HG03108 (cell line): ENCODE measurements around the gene EBNA1BP2.
"Not testable (repeated sequence)": the region's sequence is repeated elsewhere in the genome, so short reads cannot be mapped to it uniquely, and the experiment has no call there.

Experiments
- ATAC-seq: cut with Tn5 transposase; IDR thresholded peaks from one replicate; pipeline ENCODE4 v1.9.1; 2021; ENCODE audit warnings: moderate library complexity; ENCODE audit not compliant: unreplicated experiment

EBNA1BP2 gene

DNA sequence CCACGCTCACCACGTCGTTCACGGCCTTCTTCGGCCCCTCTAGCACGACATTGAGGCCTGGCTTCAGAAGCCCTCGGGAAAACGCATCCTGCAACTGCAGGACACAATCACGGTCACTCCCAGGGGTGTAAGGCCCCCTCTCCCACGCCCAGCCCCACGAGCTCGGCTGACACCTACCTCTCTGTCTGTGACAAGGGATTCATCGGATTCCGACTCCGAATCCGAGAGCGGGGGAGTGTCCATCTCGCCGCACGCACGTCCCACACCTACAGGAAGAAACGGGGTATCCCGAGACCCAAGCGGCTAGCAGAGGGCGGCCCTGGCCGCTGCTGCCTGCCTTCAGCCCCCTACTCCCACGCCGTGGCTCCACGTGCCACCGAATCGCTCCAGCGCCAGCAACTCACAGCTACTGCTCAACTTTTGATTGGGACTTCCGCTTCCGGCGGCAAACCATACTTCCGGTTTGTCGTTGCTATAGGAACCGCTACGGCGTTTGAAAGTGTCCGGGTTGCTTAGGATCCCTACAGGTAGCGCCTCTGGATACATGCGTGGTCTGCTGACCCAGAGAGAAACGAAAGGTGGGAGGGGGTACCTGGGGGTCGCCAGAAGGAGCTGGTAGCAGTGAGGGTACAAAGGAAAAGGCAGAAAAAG, at the start of gene EBNA1BP2, which contains the start of gene CFAP57:
TSS of gene EBNA1BP2 (minus strand) at position 415 of the 651 bp plus-strand sequence. CDS start at position 243, 172 bp downstream.
TSS of gene CFAP57 (plus strand) at position 455 of the 651 bp plus-strand sequence. CDS start 424 bp downstream, outside the sequence.
- ATAC-seq = peak; percentile 90

DNA sequence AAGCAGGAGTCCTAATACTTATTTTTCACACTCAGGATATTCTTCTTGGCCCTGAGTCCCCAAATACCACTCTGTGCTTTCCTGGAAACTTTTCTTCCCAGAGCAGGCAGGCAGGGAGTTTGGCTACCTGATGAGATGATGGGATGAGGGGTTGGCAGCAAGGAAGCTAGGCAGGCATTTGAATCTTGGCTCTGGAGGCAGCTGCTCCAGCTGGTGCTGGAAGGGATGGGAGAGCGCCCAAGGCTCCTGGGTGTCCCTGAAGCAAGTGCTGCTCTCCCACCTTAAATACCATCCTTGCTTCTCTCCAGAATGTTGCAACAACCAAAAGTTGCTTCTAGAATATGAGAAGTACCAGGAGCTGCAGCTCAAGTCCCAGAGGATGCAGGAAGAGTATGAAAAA, 49.7 kb upstream of the EBNA1BP2 start:
- ATAC-seq = no peak

- peak; percentile 85 for ATAC-seq
Observed at GRCh38 chr1:43220905-43221778, 49.1 kb upstream of the EBNA1BP2 start.

- ATAC-seq = no peak
Observed at GRCh38 chr1:43217747-43218146, 45.7 kb upstream of the EBNA1BP2 start.

DNA sequence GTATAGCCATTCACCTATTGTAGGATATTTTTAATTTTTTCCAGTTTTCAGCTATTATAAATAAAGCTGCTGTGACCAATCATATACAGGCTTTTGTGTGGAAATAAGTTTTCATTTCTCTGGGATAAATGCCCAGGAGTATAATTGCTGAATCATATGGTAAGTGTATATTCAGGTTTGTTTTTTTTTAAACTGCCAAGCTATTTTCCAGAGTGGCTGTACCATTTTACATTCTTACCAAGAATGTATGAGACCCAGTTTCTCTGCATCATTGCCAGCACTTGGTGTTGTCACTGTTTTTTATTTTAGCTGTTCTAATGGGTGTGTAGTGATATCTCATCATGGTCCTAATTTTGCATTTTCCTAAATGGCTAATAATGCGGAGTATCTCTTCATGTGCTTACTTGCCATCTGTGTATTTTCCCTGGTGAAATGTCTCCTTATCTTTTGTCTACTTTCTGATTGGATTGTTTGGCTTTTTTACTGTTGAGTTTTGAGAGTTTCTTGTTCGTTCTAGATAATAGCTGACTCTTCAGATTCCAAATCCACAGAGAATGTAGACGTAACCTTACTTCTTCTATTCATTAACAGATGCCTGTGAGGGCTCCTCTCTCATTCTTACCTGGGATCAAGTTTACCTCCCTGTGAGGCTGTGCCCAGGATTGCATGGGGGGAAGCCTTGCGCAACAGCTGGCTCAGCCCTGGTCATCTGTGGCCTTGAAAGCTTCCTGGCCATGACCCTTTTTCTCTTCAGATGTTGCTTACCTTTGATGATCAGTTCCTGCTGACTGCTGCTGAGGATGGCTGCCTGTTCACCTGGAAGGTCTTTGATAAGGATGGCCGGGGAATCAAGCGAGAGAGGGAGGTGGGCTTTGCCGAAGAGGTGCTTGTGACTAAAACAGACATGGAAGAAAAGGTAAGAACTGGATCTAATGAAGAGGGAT, 42.7 kb upstream of the EBNA1BP2 start:
- ATAC-seq = no peak

- not testable (repeated sequence) for ATAC-seq
Observed at GRCh38 chr1:43208277-43208676, 36.2 kb upstream of the EBNA1BP2 start.

DNA sequence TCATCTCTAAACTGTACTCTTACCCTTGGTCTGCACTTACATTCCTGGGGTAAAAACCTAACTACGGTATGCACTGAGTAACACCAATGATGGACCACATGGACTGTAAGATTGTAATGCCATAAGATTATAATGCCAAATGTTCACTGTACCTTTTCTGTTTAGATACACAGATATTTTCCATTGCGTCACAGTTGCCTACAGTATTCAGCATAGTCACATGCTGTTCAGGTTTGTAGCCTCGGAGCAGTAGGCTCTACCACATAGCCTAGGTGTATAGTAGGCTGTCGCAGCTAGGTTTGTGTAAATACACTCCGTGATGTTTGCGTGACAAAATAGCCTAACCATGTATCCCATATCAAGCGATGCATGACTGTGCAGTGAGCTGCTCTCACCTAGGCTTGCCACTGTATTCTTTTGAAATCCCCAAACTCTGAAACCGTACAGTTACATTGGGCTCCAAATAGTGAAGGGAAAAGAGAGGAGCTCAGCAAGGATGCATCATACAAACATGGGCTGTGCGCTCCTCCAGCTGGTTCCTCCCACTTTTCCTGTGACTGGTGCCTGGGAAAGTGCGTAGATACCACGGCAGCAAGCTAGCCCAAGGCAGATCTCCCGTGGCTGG, 35.3 kb upstream of the EBNA1BP2 start:
- no peak for ATAC-seq

GRCh38 chr1:43206600-43207228, 34.6 kb upstream of the EBNA1BP2 start:
- no peak for ATAC-seq

GRCh38 chr1:43205671-43206070, 33.6 kb upstream of the EBNA1BP2 start:
- ATAC-seq = no peak

DNA sequence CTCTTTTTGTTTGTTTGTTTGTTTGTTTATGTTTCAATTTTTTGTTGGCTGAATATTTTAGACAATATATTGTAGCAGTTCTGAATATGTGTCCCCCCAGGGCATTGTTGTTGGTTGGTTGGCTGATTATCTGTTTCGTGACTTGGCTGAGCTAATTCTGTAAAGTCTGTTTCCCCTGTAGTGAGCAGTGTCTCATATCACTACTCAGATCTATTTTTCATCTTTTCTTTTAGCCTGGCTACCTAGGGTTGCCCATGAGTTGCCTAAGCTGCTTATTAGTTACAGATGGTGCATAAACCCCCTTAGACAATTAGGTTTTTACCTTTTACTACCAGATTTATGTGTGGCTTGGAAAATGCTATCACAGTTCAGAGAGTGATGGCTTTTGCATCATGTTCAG, 32.3 kb upstream of the EBNA1BP2 start:
- ATAC-seq = no peak

- no peak for ATAC-seq
Observed at GRCh38 chr1:43203859-43204258, 31.8 kb upstream of the EBNA1BP2 start.

GRCh38 chr1:43199093-43199726, 27.1 kb upstream of the EBNA1BP2 start:
- ATAC-seq = no peak

DNA sequence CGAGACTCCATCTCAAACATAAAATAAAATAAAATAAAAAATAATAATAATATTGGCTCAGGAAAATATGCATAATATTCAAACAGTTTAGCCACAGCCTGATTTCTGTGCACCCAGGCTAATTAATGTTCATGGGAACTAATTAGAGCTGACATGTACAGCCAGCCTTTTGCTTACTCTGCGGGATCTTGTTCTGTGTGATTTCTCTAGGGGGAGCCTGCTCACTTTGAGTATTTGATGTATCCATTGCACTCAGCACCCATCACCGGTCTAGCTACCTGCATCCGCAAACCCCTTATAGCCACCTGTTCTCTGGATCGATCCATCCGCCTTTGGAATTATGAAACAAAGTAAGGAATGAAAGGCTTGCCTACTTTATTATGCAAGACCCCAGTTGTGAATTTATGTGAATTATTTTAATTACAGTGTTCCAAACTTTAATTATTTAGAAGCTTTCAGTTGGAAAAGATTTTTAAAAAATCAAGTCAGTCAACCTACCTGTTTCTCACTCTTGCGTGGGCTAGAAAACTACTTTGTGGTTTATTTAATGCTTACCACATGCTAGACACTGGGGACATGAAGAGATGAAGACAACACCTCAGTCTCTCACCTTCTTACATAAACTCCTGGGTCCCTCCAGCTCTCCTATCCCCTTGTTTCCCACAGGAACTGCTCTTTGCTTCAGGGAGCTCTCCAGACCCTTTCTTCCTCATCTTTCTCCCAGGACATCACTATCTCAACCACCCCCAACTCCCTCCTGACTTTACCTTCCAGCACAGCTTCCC, 25.4 kb upstream of the EBNA1BP2 start:
- ATAC-seq = no peak

GRCh38 chr1:43194509-43194908, 22.4 kb upstream of the EBNA1BP2 start:
- no peak for ATAC-seq

DNA sequence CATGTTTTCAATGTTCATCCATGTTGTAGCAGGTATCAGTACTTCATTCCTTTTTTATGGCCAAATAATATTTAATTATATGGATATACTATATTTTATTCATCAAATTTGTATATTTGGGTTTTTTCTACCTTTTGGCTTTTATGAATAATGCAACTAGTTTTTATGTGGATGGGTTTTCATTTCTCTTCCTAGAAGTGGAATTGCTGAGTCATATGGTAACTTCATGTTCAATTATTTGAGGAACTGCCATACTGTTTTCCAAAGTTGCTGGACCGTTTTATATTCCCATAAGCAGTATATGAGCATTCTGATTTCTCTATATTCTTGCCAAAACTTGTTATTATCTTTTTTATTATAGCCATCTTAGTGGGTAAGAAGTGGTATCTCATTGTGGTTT, 16.0 kb upstream of the EBNA1BP2 start:
- ATAC-seq = no peak

DNA sequence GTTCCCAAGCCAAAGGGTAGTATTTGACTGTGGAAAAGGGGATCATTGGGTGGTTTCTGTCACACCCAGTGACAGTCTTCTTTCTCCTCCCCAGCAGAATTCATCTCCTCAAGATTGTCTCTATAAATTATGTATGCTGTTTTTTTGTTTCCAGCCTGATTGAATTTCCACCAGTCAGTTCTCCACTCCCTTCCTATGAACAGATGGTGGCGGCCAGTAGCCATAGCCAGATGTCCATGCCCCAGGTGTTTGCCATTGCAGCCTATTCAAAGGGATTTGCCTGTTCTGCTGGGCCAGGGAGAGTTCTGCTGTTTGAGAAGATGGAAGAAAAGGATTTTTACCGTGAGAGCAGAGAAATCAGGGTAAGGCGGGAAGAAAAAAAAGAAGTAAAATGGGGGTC, 12.9 kb upstream of the EBNA1BP2 start:
- no peak for ATAC-seq

- no peak for ATAC-seq
Observed at GRCh38 chr1:43184388-43184787, 12.3 kb upstream of the EBNA1BP2 start.

- no peak for ATAC-seq
Observed at GRCh38 chr1:43177691-43178090, 5.6 kb upstream of the EBNA1BP2 start.

- no peak for ATAC-seq
Observed at GRCh38 chr1:43174873-43175272, 2.8 kb upstream of the EBNA1BP2 start.
